Suprapubic skin (tissue), 4 donors: ENCODE data around the gene AAMP. TPM values are rescaled to one million over a fixed set of nuclear protein-coding genes. Genes with fewer than 3 reads are reported as not detected.
A peak's percentile ranks its signal among the peaks of the same experiment; 100 is the strongest.

Source experiments
- DNase-seq, 2 donors: peaks; one replicate each; pipeline ENCODE4 v3.0.0-alpha.2; 2019; ENCODE audit warnings: low spot score in 2 of 2
- H3K27ac ChIP-seq: fragments of 200-600 bp; sonication (generic); one replicate; pipeline ENCODE4 v1.5.1; 2019
- H3K27me3 ChIP-seq: fragments of 200-600 bp; sonication (generic); one replicate; pipeline ENCODE4 v1.5.1; 2019
- H3K36me3 ChIP-seq: fragments of 200-600 bp; sonication (generic); one replicate; pipeline ENCODE4 v1.5.1; 2019
- H3K4me1 ChIP-seq: fragments of 200-600 bp; sonication (generic); one replicate; pipeline ENCODE4 v1.5.1; 2019
- H3K4me3 ChIP-seq: fragments of 200-600 bp; sonication (generic); one replicate; pipeline ENCODE4 v1.5.1; 2019; ENCODE audit warnings: mild to moderate bottlenecking
- H3K9me3 ChIP-seq: fragments of 200-600 bp; sonication (generic); one replicate; pipeline ENCODE4 v1.5.1; 2019
- EP300 ChIP-seq: sonication (generic); formaldehyde crosslinking; IDR thresholded peaks from one replicate; pipeline ENCODE4 v1.6.1; 2017; ENCODE audit warnings: antibody characterized with exemption
- POLR2A ChIP-seq, 2 donors: fragments of 450-650 bp; IDR thresholded peaks; one replicate each; pipeline ENCODE4 v1.6.1; 2017; ENCODE audit warnings: antibody characterized with exemption in 2 of 2, mild to moderate bottlenecking in 2 of 2, moderate library complexity in 2 of 2
- POLR2AphosphoS5 ChIP-seq, 3 donors: sonication (generic); formaldehyde crosslinking; IDR thresholded peaks; one replicate each; pipeline ENCODE4 v1.6.1; 2017; ENCODE audit warnings: antibody characterized with exemption in 3 of 3
- WGBS: methylation state at CpG from one replicate; pipeline ENCODE4 v1.1.5; 2018; 5-methylcytosine and 5-hydroxymethylcytosine counted together
- total RNA-seq, 4 donors: library from RNA; depleted of rRNA; stranded (reverse); fragments of >200 nt; gene quantifications; one replicate each; pipeline ENCODE4 v1.1.0, GENCODE V29; 2016
- TF ChIP-seq, protein P1 (sequence below), 2 donors: fragments of 200-600 bp in 1 of 2; fragments of 450-650 bp in 1 of 2; sonication (generic) in 1 of 2; IDR thresholded peaks; one replicate each; pipeline ENCODE4 v1.5.1; 2016 to 2019; ENCODE audit warnings: antibody characterized with exemption in 2 of 2, mild to moderate bottlenecking in 1 of 2, moderate library complexity in 1 of 2

AAMP gene
- total RNA-seq, 4 donors from 2014 or later = 103 to 154 (median 144) TPM

DNA sequence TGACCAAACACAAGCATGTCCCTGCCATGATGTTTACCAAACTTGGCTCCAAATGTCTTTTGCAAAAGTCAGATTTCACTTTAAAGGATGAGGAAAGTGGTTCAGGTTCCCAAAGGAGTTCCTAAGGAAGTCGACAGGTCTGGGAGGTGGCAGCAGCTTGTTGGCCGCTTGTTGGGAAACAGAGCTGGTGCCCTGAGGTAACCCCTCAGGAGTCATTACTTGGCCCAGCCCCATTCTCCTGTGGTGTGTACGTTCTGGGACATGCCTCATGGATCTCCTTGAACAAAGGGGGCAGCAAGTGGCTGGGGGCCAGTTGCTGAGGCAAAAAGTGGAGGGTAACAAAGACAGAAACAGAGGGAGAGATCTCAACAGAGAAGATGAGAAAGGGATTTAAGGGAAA, 11.5 kb upstream of the AAMP start:
- WGBS = 32% methylated on average over 3 of the region's 3 CpGs
- H3K4me3 ChIP-seq = no peak overlapping the region
- peak overlapping the region; percentile 97 for H3K27ac ChIP-seq

DNA sequence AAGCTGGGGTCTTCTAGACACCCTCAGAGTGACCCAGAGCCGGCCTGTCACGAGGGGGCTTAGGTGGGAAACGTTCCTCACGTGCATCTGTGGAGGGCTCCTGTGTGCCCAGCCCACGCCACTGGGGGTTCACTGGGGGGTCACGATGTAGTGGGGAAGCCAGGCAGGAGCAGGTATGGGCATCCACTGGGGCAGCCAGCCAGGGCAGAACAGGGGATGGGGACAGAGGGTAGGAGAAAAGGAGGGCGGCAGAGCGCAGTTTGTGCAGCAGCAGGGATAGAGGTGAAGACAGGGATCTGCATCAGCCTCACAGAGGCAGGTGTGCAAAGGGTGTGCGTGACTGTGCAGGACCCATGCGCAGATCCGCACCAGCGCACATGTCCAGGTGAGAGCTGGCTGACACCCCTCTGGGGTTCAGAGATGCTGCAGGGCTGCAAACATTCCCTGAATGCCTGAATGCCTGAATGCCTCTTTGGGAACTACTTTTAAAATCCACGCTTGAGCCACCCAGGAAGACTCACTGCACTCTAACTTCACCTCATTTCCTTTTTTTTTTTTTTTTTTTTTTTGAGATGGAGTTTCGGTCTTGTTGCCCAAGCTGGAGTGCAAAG, 10.4 kb upstream of the AAMP start:
- DNase-seq = no peak
- Histone ChIP-seq H3K4me3 (no peak overlapping the region), H3K27me3 (no peaks in the 10 kb centered on the region), H3K4me1 (peaks cover 64% of the 10 kb centered on the region), H3K9me3 (no peaks in the 10 kb centered on the region), H3K36me3 (peaks cover 65% of the 10 kb centered on the region), H3K27ac (no peak overlapping the region)
- WGBS = 96% methylated on average over 9 of the region's 14 CpGs
- TF ChIP-seq, protein P1, sequence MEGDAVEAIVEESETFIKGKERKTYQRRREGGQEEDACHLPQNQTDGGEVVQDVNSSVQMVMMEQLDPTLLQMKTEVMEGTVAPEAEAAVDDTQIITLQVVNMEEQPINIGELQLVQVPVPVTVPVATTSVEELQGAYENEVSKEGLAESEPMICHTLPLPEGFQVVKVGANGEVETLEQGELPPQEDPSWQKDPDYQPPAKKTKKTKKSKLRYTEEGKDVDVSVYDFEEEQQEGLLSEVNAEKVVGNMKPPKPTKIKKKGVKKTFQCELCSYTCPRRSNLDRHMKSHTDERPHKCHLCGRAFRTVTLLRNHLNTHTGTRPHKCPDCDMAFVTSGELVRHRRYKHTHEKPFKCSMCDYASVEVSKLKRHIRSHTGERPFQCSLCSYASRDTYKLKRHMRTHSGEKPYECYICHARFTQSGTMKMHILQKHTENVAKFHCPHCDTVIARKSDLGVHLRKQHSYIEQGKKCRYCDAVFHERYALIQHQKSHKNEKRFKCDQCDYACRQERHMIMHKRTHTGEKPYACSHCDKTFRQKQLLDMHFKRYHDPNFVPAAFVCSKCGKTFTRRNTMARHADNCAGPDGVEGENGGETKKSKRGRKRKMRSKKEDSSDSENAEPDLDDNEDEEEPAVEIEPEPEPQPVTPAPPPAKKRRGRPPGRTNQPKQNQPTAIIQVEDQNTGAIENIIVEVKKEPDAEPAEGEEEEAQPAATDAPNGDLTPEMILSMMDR (IDR thresholded peaks at IDR 0.05) = no peak
- TF ChIP-seq POLR2AphosphoS5 (IDR thresholded peaks at IDR 0.05) (no peak), POLR2A (IDR thresholded peaks at IDR 0.05) (no peak), EP300 (no peak)

More for the DNA sequence above, 11.5 kb upstream of the AAMP start:
- TF ChIP-seq POLR2AphosphoS5 (IDR thresholded peaks at IDR 0.05) (peak in 1 of 3 donors; percentile 24), EP300 (no peak), POLR2A (IDR thresholded peaks at IDR 0.05) (no peak)
- TF ChIP-seq, protein P1 (IDR thresholded peaks at IDR 0.05) = no peak
- H3K9me3 ChIP-seq = no peaks in the 10 kb centered on the region
- no peak for DNase-seq
- H3K36me3 ChIP-seq = peaks cover 54% of the 10 kb centered on the region
- no peaks in the 10 kb centered on the region for H3K27me3 ChIP-seq
- peaks cover 72% of the 10 kb centered on the region for H3K4me1 ChIP-seq

DNA sequence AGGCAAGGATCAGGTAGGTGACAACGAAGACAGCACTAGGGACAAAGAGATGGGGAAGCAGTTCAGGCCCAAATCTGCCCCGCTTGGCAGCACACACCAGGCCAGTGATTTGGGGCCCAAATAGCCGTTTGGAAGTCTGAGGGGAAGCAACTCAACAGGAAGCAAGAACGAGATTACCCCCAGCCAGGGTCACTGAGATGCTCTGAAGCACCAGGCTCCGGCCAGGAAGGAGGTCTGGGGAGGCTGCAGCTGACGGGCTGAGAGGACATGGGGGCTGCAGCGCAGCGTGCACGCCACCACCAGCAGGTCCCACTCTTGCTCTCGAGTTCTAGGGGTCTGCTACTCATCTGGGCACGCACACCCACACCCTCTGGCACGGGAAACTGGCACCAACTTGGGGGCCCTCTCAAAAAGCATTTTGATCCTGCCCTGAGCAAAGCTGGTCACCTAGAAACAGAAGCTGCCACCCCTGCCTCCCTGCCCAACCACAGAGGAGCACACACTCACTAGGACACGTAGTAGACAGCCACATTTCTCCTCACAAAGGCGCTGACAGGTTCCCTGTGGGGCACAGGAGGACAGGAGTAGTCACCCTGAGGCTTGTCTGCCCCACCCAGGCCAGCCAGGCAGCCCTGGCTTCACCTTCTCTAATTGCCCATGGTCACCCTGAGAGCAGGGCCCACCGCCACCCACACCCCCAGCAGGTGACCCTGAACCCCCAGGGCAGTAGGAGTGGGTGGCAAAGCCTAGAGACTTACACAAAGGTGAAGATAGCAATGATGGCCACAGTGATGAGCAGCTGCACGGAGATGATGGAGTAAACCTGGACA, 8.8 kb upstream of the AAMP start:
- Histone ChIP-seq H3K9me3 (no peaks in the 10 kb centered on the region), H3K27ac (peak overlapping the region; percentile 10), H3K4me3 (no peak overlapping the region), H3K36me3 (peaks cover 81% of the 10 kb centered on the region), H3K4me1 (peaks cover 57% of the 10 kb centered on the region), H3K27me3 (no peaks in the 10 kb centered on the region)
- DNase-seq = no peak
- TF ChIP-seq, protein P1 (IDR thresholded peaks at IDR 0.05) = no peak
- TF ChIP-seq POLR2A (IDR thresholded peaks at IDR 0.05) = no peak
- no peak for TF ChIP-seq EP300
- TF ChIP-seq POLR2AphosphoS5 (IDR thresholded peaks at IDR 0.05) = no peak
- 79% methylated on average over 10 of the region's 16 CpGs for WGBS

DNA sequence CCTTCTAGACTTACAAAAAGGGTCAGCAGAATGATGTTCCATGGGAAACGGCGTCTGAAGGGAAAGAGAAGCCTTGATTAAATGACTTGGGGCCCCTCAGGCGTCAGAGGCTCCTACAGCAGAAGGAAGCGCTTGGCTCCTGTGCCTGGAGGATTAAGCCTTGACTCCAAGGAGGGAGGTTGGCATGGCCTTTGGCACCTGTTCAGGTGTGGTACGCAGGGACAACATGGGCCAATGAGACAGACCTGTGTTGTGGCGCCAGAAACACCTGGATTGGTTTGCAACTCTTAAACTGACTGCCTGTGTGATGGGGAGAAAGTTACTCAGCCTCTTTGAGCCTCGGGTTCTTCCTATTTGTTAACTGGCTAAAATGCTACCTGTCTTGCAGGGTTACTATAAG, 8.0 kb upstream of the AAMP start:
- peaks cover 57% of the 10 kb centered on the region for H3K4me1 ChIP-seq
- no peak for TF ChIP-seq POLR2A (IDR thresholded peaks at IDR 0.05)
- TF ChIP-seq EP300 = no peak
- TF ChIP-seq POLR2AphosphoS5 (IDR thresholded peaks at IDR 0.05) = no peak
- TF ChIP-seq, protein P1 (IDR thresholded peaks at IDR 0.05) = no peak
- 68% methylated on average over 7 of the region's 7 CpGs for WGBS
- no peak for DNase-seq
- peaks cover 84% of the 10 kb centered on the region for H3K36me3 ChIP-seq
- no peaks in the 10 kb centered on the region for H3K27me3 ChIP-seq
- peak overlapping the region; percentile 2 for H3K27ac ChIP-seq
- H3K4me3 ChIP-seq = no peak overlapping the region
- H3K9me3 ChIP-seq = no peaks in the 10 kb centered on the region
